ENCODE measurements around the gene BBS9.

GRCh38 chr7:33276729-33277128 is 147.4 kb downstream of the BBS9 start:
- TF ChIP-seq CTCF (IDR thresholded peaks at IDR 0.05), result no peak
- TF ChIP-seq POLR2A (IDR thresholded peaks at IDR 0.05), result no peak
